ENCODE data around the gene HERC2. TPM values are rescaled to one million over a fixed set of nuclear protein-coding genes. Genes with fewer than 3 reads are reported as not detected.

The HERC2 gene
- total and polyA plus RNA-seq, 7 donors: 11.1 to 85.6 (median 42.5) TPM

GRCh38 chr15:28106294-28107110 is 215.5 kb downstream of the HERC2 start:
- peaks cover 0 to 6% (median 4%) of the 10 kb centered on the region in 4 donors for H3K36me3 ChIP-seq
- TF ChIP-seq CTCF (IDR thresholded peaks at IDR 0.05) (no peak), POLR2AphosphoS5 (IDR thresholded peaks at IDR 0.05) (no peak), POLR2A (IDR thresholded peaks at IDR 0.05) (no peak), EP300 (IDR thresholded peaks at IDR 0.05) (no peak)
- peaks cover 0 to 19% (median 18%) of the 10 kb centered on the region in 4 donors for H3K4me1 ChIP-seq
- WGBS, 2 donors: 4 to 5% methylated on average over 81 of the region's 81 CpGs
- peak overlapping the region in 1 of 4 donors; percentile 14 for H3K27ac ChIP-seq
- intact Hi-C loops (cut with DNase I): no loop called here
- H3K4me3 ChIP-seq: peak overlapping the region; percentile 27 to 55 (median 48)
- peak; percentile 62 for DNase-seq
- H3K9me3 ChIP-seq: no peaks in the 10 kb centered on the region
- peaks cover 6 to 60% (median 34%) of the 10 kb centered on the region in 3 donors for H3K27me3 ChIP-seq

GRCh38 chr15:28105793-28106192 is 216.2 kb downstream of the HERC2 start:
- H3K27me3 ChIP-seq: peaks cover 6 to 67% (median 35%) of the 10 kb centered on the region in 3 donors
- DNase-seq: peak; percentile 20
- peaks cover 0 to 19% (median 18%) of the 10 kb centered on the region in 4 donors for H3K4me1 ChIP-seq
- H3K36me3 ChIP-seq: no peaks in the 10 kb centered on the region
- 62 to 90% methylated on average over 5 of the region's 5 CpGs for WGBS, 2 donors
- H3K9me3 ChIP-seq: no peaks in the 10 kb centered on the region
- TF ChIP-seq EP300 (IDR thresholded peaks at IDR 0.05) (no peak), CTCF (IDR thresholded peaks at IDR 0.05) (no peak), POLR2AphosphoS5 (IDR thresholded peaks at IDR 0.05) (no peak), POLR2A (IDR thresholded peaks at IDR 0.05) (no peak)
- H3K27ac ChIP-seq: no peak overlapping the region
- intact Hi-C loops (cut with DNase I): no loop called here
- no peak overlapping the region for H3K4me3 ChIP-seq

- Histone ChIP-seq H3K4me3 (no peak overlapping the region), H3K4me1 (peaks cover 0 to 19% (median 18%) of the 10 kb centered on the region in 4 donors), H3K36me3 (no peaks in the 10 kb centered on the region), H3K27me3 (peaks cover 6 to 71% (median 40%) of the 10 kb centered on the region in 3 donors), H3K27ac (no peak overlapping the region), H3K9me3 (no peaks in the 10 kb centered on the region)
- intact Hi-C loops (cut with DNase I): no loop called here
- no peak for TF ChIP-seq POLR2A (IDR thresholded peaks at IDR 0.05)
- no peak for TF ChIP-seq EP300 (IDR thresholded peaks at IDR 0.05)
- TF ChIP-seq CTCF (IDR thresholded peaks at IDR 0.05): no peak
- no peak for TF ChIP-seq POLR2AphosphoS5 (IDR thresholded peaks at IDR 0.05)
- WGBS, 2 donors: 93 to 97% methylated on average over 9 of the region's 9 CpGs
- peak; percentile 50 for DNase-seq
Observed at GRCh38 chr15:28105224-28105791, 216.7 kb downstream of the HERC2 start.

GRCh38 chr15:28104326-28104725 is 217.7 kb downstream of the HERC2 start:
- no peak overlapping the region for H3K27ac ChIP-seq
- intact Hi-C loops (cut with DNase I): no loop called here
- H3K9me3 ChIP-seq: no peaks in the 10 kb centered on the region
- H3K4me3 ChIP-seq: no peak overlapping the region
- TF ChIP-seq POLR2A (IDR thresholded peaks at IDR 0.05): no peak
- no peak for TF ChIP-seq EP300 (IDR thresholded peaks at IDR 0.05)
- no peak for TF ChIP-seq POLR2AphosphoS5 (IDR thresholded peaks at IDR 0.05)
- TF ChIP-seq CTCF (IDR thresholded peaks at IDR 0.05): no peak
- H3K27me3 ChIP-seq: peaks cover 9 to 81% (median 48%) of the 10 kb centered on the region in 3 donors
- 94 to 96% methylated on average over 10 of the region's 10 CpGs for WGBS, 2 donors
- H3K36me3 ChIP-seq: no peaks in the 10 kb centered on the region
- peaks cover 0 to 22% (median 22%) of the 10 kb centered on the region in 4 donors for H3K4me1 ChIP-seq
- DNase-seq: peak; percentile 49

Measured in sigmoid colon (tissue), 7 donors.